HG03457 (cell line): Measurements from ENCODE around the gene CWC27.
"Not testable (repeated sequence)": the region's sequence is repeated elsewhere in the genome, so short reads cannot be mapped to it uniquely, and the experiment has no call there.

Experiments
- ATAC-seq: cut with Tn5 transposase; IDR thresholded peaks from one replicate; pipeline ENCODE4 v1.9.1; 2021; ENCODE audit warnings: moderate number of reproducible peaks; ENCODE audit not compliant: unreplicated experiment

CWC27 gene

DNA sequence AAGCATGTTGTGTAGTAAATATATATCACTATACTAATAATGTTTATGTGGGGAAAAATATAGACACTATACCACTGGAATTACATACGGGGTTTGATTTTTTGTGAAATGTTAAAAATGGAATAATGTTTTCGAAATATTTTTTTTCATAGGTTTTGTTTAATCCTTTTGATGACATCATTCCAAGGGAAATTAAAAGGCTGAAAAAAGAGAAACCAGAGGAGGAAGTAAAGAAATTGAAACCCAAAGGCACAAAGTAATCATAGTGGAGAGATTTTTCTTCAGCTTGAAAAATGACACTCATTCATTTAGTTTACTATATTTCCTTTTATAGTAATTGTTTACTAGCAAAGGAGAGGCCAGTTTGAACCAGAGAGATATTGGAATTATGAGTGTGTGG, 17.6 kb downstream of the CWC27 start:
- ATAC-seq, result no peak

DNA sequence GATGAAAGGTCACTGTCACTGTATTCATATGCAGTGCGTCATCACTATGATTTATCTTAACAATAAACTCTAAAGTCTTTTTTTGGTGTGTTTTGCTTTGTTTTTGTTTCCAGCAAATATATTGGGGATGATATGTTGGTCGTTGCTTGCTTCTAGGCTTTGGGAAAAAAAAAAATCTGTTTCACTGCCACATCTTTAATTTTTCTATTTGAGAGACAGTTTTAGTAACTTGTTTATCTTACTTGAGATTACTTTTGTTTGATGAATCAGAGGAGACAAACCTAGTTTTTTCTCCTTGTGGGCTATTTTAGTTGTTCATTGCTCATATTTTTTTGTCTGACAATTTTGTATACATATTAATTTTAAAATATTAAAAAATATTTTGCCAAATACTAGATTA, 19.4 kb downstream of the CWC27 start:
- no peak for ATAC-seq

DNA sequence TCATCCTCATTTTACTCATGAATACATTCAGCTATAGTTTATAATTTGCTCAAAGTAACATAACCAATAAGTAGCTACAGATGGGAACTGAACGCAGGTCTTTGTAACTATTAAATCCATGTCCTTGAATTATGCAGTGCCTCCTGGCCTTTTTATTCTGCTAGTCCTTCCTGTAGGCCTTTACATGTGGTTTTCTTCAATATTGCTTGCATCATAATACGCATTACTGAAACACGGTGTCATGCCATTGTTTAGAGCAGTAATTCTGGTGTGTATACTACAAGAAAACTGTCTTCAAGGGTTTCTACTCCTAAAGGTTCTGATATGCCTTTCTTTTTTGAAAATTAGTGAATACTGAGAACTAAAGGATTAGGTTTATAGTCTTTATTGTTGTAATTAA, 20.7 kb downstream of the CWC27 start:
- ATAC-seq, result no peak

DNA sequence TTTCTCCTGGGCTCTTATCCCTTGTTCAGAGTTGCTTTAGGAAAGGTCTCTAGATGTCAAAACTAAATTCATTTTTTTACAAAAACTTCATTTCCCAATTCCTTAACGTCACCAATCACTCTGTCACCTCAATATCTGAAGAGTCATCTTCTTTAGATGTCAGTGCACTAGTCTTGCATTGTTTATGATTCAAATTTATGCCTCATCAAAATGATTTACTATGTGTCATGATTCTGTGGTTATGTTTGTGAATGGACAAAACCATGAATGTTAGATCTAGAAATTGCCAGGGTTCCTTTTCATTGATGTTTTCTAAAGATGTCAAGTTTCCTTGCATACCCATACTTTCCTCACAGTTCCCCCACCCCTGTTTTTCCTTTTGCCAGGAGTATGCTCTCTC, 21.5 kb downstream of the CWC27 start:
- no peak for ATAC-seq

DNA sequence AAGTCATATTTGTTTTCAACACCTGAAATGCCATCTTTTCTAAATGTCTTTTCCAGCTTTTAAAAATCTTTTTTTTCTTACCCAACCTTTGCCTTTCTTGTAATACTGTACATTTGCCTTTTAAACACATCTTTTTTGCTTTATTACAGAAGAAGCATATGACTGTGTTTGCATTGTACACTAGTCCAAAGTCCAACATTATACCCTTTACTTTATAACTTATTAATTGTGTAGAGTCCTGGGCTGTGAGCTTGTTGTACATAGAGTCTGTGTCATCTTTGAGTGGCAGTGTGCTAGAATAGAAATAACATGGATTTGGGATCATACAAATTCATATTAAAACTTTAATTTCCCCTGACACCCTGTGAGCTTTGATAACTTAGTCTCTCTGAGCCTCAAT, 23.7 kb downstream of the CWC27 start:
- ATAC-seq, result no peak

DNA sequence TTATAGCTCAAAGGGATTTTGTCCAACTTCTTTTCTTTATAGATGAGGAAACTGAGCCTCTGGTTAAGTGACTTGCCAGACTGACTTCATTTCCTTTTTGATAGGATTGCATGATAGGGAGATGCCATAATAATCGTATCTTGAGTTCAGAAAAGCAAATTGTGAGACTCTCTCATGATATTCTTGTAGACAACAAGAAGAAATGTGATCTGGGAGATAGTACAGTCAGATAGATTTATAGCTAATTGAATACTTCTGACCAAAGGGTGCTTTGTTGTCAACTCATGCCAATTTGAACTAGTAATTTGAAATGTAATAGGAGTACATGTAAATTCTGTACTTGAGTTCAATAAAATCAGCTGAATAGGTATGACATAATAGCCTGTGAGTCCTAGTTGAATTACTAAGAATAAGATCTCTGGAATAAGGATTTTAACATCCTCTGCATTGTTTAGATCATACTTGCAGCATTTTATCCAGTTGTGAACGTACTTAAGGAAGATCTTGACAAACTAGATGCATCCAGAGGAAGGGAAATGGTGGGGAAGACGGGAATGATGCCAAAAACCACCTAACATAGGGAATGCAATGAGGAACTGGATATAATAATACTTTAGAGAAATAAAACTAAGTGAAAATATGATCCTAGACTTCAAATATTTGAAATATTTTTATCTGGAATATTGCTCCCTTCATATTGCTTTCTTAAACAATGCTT, 25.5 kb downstream of the CWC27 start:
- ATAC-seq, result no peak

DNA sequence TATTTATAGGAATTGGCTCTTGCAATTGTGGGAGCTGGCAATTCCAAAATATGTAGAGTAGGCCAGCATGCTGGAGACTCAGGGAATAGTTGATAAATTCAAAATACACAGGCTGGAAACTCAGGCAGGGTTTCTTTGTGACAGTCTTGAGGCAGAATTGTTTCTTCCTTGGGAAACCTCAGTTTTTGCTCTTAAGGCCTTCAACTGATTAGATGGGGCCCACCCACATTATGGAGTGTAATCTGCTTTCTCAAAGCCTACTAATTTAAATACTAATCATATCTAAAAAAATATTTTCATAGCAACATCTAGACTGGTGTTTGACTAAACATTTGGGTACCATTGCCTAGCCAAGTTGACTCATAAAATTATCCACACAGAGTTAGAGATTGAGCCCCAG, 27.6 kb downstream of the CWC27 start:
- no peak for ATAC-seq

DNA sequence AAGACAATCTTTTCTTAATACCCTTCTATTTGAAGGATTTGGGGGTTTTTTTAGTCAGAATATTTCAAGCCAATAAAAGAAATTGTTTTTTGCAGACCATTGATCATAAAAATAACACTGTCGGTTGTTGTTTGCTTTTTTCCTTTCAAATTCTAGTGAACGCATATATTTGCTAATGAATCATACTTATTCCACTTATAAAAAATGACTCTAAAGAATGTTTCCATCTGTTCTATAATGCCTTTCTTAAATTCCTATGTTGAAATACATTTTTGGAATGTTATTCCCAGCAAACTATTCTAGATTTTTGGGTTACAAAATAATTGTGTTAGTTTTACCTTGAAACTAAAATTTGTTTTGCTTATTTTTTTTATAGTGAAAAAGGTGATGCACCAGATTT, 32.2 kb downstream of the CWC27 start:
- no peak for ATAC-seq

DNA sequence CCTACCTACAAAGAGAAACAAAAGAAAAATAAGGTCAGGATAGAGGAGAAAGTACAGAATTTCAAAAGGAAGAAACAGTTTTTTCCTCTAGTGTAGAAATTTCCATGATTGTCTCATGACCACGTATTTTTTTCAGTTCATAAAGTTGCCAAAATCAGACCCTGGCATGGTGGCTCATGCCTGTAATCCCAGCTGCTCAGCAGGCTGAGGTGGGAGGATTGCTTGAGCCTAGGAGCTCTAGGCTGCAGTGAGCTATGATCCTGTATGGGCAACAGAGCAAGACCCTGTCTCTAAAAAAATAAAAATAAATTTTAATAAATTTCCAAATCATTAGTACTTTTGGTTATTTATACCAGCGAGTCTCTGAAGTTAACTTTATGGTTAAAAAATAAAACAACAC, 37.8 kb downstream of the CWC27 start:
- ATAC-seq, result no peak

DNA sequence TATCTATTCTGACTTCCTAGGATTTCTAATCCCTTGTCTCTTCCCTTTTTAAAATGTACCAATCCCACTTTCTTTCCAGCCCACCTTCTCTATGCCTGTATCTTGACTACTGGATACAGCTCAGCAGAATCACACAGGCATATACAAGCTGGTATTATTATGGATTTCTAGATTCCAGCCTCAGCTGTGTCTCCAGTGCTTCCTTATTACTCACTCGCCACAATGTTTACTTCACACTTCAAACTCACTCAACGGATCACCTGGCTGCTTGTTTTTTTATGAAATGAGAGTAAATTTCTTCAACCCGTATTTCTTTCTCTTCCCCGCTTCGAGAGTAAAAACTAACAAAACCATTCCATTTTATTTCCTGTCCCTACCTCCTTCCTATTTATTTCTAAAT, 38.8 kb downstream of the CWC27 start:
- no peak for ATAC-seq

DNA sequence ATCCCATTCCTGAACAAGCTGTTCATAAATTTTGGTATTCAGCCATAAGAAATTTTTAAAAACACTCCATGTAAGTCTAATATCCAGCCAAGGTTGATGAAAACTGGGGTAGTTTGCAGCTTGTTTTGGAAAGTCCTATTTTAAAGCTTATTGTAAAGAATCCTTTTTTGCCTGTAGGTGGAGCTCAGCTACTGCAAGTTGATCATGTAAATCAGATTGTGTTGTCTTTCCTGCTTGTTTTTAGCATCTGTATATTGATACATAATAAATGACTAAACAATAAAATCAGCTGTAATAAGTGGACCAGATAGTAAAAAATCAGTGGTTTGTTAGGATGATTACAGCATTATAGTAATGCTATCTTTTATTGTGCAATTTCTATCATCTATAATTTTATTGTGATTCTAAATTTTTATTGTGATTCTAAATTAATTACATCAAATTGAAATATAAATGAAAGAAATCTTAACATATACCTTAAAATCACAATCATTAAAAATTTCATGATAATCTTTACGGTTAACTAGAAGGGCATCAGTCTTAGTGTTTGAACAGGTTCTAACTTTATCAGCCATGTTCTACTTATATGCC, 42.4 kb downstream of the CWC27 start:
- no peak for ATAC-seq

DNA sequence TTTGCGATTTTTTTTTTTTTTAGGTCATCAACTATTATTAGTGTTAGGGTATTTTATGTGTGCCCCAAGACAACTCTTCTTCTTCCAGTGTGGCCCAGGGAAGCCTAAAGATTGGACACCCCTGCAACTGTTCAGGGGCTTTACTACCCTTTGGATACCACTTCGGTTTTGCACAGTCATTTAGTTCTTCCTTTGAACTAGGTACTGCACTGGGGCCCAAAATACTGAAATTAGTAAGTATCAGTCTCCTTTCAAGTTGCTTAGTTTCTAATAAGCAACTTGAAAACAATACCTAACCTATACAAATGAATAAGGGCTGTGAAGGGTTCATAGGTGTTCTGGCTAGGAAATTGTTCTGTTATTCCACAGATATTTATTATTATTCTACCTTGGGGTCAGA, 45.3 kb downstream of the CWC27 start:
- peak; percentile 87 for ATAC-seq

DNA sequence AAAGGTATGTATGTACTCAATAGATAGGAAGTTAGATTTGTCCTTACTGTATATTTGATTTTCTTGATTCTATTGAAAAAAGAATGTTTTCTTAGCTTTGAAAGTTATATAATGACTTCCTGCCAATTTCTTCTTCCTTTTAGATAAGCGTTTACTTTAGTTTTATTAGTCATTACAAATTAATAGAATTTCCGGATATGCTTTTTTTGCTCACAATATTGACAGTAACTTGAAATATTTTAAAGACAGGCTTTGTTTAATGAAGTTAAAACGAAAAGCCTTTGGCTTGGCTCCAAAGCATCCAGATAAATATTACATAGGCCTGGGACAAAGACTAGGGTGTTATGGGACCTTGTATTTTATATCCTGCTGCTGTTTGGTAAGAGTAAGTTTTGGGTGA, 49.5 kb downstream of the CWC27 start:
- ATAC-seq, result no peak

DNA sequence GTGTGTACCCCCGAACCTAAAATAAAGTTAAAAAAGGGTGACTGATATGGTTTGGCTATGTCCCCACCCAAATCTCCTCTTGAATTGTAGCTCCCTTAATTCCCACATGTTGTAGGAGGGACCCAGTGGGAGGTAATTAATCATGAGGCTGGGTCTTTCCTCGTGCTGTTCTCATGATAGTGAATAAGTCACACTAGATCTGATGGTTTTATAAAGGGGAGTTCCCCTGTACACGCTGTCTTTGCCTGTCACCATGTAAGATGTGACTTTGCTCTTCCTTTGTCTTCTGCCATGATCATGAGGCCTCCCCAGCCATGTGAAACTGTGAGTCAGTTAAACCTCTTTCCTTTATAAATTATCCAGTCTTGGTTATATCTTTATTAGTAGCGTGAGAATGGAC, 50.6 kb downstream of the CWC27 start:
- not testable (repeated sequence) for ATAC-seq

DNA sequence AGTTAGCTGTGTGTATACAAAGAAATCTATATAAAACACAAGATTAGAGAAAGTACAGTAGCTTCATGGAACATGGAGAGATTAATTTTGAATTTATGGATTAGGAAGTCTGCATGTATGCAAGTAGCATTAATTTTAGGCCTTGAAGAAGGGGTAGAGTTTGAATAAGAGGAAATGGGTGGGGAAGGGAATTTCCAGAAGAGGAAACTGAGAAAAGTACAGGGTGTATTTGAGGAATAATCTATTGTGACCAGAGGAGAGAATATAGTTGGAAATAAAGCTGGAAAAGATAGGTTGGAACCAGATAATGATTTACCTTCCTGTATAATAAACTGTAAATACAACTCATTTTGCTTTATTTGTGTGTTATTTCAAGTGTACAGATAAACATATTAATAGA, 53.6 kb downstream of the CWC27 start:
- no peak for ATAC-seq

DNA sequence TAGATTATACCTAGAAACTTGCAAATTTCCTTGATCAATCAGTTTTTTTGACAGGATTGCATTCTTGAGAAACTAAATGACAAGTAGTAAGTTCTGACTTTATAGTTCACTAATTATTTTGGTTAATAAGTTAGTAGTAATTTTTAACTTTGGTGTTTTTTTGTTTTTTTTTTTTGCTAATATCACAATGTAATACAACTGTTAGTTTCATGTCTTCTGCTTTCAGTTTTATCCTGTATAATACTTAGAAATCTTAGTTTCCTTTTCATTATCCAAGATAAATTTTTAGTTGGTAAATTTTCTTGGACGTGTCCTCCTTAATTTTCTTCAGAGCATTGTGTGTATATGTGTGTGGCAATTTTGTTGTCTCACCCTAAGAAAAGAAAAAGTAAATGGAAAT, 57.8 kb downstream of the CWC27 start:
- no peak for ATAC-seq

DNA sequence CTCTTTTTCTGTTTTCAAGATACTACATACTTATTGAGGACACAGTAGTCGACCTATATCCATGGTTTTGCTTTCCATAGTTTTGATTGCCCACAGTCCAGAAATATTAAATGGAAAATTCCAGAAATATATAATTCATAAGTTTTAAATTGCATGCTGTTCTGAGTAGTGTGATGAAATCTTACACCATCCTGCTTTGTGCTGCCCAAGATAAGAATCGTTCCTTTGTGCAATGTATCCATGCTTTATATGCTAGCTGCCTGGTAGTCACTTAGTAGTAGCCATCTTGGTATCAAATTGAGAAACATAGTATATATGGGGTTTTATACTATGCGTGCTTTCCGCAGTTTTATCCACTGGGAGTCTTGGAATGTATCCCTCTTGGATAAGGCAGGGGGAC, 59.0 kb downstream of the CWC27 start:
- no peak for ATAC-seq

DNA sequence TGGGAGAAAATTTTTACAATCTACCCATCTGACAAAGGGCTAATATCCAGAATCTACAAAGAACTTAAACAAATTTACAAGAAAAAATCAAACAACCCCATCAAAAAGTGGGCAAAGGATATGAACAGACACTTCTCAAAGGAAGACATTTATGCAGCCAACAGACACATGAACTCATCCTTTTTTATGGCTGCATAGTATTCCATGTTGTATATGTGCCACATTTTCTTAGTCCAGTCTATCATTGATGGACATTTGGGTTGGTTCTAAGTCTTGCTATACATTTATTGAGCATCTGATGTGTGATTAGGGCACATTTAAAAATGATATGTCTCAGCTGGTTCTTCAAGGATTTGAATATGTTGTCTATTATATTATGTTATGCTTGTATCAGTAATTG, 61.9 kb downstream of the CWC27 start:
- not testable (repeated sequence) for ATAC-seq

DNA sequence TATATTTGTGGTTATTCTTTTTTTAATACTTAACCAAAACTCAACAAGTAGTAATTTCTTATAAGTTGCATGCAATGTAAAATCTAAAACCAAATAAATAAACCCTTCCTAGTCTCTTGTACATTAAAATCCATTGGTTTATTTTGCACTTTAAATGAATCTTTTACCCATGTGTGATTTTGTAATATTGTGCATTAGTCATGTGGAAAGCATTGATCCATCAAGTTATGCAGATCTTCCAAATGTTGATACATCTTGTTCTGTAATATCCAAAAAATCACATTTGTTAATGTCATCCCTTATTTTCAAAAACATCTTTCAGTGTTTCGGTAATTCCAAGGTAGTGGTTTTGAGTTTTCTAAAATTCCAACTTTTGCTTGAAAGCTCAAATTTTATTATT, 63.3 kb downstream of the CWC27 start:
- ATAC-seq, result no peak

DNA sequence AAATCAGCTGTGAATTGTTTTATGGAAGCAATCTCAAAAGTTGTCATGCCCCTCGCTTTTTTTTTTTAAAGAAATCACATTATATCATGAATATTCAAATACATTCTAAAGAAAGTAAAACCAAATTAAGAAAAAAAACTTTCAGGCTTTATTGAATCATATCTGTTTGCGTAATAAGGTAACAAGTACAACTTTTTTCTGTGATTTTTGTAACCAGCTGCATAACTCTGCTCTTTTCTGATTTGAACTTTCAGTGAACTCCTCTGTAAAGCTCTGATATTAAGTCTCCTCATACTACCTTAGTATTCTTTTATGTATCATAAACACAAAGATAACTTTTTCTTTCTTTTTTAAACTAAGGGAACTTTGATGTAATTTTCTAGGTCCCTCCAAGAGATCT, 65.3 kb downstream of the CWC27 start:
- no peak for ATAC-seq

DNA sequence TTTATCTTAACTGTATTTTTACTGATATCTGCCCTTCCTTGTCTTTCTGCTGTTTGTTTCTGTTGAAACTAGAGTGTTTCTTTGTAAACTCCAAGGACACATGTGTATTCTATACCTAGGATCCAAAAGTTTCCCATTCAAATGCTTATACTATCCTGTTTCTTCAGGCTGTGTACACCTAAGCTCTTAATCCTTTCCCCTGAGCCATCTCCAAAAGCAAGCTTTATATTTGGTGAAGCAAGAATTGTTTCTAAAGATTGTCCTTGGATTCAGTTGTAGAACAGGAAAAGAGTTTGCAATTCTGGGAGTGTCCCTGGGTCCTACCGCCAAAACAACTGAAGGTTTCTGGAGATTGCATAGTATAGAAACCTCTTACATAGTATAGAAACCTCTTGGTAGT, 65.9 kb downstream of the CWC27 start:
- ATAC-seq, result no peak

DNA sequence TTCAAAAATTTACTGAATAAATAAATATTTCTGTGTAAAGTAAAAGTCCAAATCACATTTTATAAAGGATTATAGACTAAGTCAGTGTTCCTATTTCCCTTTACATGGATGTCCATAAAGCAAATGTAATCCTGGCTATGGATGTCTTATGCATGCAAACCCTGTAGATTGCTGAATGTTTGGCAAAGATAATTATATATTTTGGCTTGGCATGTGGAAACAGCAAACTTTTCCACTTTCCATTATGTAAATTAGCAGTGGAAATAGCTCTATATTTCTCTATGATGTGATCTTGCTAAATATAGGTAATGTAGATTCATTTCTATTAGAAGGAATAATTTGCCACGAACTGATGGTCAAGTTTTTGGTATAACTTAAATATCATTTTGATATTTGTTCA, 66.5 kb downstream of the CWC27 start:
- ATAC-seq, result no peak

DNA sequence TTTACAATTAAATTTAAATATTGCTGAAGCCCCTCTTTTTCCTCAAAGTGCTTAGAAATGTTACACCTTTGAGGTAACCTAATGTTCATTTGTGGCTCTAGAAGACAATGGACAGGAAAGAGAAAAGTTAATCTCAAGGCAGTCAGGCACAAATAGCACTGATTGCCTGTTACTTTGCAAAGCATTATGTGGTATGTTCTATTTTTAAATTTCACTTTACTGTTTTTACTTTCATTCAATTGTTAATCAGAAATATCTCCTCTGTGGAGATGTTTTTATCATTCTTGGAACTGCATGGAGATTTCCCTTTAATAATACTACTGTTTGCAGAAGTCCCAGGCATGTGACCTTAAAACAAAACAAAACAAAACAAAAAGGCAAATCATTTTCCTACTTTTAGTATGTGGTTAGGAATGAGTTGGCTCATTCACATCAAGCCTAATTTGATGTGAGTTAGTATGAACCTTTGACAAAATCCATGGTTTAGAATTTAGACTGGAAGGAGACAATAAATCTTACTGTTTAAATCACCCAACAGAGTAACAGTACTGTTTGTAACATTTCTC, 67.5 kb downstream of the CWC27 start:
- ATAC-seq, result no peak
